NCI-H524 (cell line): Measurements from ENCODE around the gene SEPTIN2.

ENCODE experiments used
- DNase-seq, 2 experiments: peaks; one replicate each; lab custom pipeline; 2025; lab: John Stamatoyannopoulos, UW

Gene SEPTIN2

GRCh38 chr2:241350878-241351639 is 35.3 kb downstream of the SEPTIN2 start:
- peak in 1 of 2 experiments; percentile 10 for DNase-seq

GRCh38 chr2:241351640-241352031 is 35.9 kb downstream of the SEPTIN2 start:
- no peak for DNase-seq

DNA sequence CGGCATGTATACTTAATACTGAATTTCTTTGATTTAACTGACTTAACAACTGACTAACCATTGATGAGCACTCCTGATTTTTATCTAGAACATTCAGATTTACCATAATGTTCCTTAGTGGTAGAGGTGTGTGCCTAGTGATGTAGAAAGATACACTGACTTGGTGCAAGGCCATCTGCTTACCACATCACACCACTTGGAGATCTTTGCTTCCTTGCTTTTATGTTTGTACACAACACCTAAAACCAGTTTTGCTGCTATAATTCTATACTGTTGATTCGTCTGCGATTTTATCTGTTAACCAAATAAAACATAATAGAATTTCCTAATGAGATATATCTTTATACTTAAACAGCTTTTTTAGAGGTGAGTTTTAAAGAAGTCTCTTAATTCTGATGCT is 36.5 kb downstream of the SEPTIN2 start:
- DNase-seq: no peak

DNA sequence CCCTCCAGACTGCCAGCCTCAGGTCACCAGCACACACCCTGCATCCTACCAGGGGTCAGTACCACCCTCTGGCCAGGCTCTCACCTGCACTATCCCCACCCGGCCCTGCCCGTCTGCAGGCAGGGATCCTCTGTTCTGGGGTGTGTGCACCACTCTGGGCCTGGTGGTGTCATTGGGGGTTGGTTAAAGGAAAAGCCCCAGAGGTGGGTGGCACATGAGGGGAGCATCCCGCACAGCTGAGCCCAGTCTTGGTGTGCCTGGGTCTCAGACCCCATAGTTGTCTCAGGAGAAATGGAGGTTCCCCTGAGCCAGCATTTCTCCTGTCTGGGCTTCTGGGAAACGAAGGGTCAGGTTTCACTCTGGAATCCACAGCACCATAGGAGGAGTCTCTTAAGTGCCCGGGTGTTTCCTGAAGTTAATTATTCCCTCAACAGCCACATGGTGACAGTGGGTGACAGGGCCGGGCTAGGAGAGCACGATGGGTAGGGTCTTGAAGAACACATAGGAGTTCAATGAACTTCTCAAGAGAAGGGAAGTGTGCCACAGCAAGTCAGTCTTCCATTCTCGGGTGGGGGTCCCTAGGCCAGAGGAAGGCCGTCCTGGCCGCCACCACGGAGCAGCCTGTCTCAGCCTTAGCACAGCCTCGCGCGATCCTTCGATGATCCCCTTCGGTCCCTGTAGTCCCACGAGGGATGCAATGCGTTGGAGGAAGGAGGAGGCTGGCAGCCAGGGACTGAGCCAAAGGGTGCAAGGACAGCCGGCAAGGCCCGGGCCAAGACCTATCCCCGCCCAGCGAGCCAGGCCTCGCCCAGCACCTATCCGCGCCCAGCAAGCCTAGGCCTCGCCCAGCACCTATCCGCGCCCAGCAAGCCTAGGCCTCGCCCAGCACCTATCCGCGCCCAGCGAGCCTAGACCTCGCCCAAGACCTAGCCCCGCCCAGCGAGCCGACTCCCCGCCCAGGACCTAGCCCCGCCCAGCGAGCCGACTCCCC is 39.2 kb downstream of the SEPTIN2 start:
- DNase-seq: peak; percentile 7 to 51

DNA sequence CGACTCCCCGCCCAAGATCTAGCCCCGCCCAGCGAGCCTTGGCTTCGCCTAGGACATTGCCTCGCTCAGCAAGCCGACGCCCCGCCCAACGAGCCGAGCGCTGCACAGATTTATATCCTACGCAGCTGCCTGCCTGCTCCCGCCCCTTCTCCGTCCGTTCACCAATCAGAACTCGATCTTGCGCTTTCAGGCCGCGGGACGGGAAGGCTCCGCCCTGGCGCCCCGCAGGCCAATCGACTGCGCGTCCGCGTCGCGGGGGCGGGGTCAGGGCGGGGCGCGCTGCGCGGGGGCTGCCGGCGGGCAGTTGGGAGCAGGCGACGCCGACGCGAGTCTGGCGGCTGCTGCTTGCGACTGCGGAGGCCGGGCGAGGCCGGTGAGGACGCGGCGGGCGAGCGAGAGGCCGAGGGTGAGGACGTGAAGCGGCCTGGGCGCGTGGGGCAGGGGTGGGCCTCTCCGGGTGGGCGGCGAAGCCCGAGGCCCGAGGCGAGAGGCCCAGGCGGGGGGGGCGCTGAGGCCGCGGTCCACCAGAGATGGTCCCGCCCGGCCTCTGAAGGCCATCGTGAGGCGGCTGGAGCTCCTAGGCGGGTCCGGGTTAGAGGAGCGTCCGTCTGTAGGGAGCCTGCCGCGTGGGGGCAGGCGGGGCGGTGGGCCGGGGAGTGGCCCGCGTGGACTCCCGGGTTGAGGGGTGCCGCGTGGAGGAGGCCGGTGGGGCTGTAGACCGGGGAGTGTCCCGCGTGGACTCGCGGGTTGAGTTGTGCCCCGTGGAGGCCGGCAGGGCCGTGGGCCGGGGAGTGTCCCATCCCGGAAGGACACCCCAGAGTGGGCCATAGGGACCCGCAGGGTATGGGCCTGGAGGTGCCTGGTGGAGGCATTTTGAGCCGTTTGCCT is 40.5 kb downstream of the SEPTIN2 start, which contains the start of gene FARP2:
TSS of gene FARP2 (plus strand) at position 303 of the 888 bp plus-strand sequence. CDS start 16,823 bp downstream, outside the sequence.
- DNase-seq: peak; percentile 93 to 96

DNA sequence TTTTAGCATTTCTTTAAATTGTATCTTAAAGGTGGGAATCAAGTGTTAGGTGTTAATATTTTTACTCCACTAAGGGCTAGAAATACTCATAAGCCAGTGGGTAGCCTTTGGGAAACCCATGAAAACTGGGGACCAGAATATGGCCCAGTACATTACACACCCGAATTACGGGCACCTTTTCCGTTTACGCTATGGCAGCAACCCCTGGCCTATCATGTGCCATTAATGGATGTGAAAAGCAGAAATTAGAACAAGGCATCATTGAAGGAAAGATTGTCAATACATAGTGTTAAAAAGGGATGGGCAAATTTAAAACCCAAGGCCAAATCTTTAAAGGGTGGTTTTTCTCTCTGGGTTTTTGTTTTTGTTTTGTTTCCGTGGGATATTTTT is 41.1 kb downstream of the SEPTIN2 start:
- peak in 1 of 2 experiments; percentile 23 for DNase-seq

GRCh38 chr2:241357531-241357930 is 41.8 kb downstream of the SEPTIN2 start:
- DNase-seq: no peak

DNA sequence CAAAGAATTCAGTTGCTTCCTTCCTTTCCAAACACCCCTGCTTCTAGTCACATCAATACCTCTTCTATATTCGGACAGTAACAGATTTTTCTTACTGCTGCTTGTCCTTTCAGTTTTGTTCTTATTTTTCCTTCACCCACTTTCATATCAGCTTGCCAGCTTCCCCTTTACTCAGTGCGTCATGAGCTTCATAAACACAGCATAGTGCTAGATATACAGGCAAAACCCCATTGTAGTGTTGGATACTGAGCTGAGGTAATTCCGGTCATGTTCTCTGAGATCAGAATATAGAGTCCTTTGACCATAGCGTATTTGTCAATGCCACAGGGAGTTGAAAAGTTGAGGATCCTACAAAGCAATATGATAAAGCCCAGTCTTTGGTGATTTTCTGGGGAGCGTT is 42.7 kb downstream of the SEPTIN2 start:
- no peak for DNase-seq

DNA sequence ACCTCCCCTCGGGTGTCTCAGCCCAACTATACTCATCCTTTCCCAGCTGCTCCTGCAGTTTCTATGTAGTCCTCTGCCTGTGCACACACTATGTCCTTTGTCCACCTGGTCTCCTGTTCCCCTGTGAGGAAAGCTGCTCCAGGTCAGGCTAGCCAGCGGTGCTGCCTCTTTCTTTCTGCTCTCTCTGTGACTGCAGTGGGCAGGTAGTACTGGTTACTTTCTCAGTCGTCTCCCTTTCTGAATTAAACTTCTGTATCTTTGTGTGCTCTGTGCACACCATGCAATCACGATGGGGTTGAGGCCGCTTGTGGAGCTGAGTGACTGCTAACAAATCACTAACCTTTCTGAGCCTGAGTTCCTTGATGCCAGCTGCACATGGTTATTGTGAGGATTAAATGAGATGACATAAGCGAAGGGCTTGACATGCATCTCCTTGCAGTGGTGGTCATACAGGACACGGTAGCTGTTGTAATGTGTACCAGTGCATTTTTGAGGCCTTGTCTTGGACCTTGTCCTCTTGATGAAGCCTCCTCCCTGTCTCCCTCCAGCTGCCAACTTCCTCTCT is 43.8 kb downstream of the SEPTIN2 start:
- no peak for DNase-seq

DNA sequence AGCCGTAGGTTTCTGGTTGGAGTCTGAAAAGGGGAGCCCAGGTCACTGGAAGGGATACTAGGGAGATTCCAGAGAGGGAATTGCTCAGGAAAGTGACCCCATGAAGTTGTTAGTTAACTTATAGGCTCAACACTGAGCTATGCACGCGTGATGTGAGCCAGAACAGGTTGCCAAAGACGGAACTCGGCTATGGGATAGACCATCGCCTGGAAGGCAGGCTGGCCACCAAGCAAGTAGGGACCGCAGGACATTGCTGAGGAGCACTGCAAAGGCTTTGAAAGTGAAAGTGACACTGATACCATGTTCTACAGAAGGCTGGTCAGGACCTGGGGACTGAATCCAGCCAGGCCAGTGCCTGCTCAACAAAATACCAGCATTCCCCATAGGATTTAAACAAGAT is 47.7 kb downstream of the SEPTIN2 start:
- no peak for DNase-seq

GRCh38 chr2:241364781-241365180 is 49.1 kb downstream of the SEPTIN2 start:
- DNase-seq: no peak

GRCh38 chr2:241366678-241367077 is 51.0 kb downstream of the SEPTIN2 start:
- DNase-seq: no peak

DNA sequence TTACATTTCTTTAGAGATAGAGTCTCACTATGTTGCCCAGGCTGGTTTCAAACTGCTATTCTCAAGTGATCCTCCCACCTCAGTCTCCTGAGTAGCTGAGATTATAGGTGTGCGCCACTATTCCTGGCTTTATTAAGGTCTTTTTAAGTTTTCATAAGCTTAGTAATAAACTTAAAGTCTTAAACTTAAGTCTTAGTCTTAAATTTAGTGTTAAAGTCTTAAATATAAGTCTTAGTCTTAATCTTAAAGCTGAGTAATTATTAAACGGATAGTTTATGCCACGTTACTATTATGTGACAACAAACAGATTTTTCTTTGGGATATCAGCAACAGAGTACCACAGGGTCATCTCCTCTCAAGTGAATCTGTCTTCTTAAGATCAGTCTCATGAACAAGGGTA is 52.9 kb downstream of the SEPTIN2 start:
- DNase-seq: no peak

- DNase-seq: peak in 1 of 2 experiments; percentile 43
These were observed 56.8 kb downstream of the SEPTIN2 start for GRCh38 chr2:241372361-241372992.

GRCh38 chr2:241373446-241373845 is 57.7 kb downstream of the SEPTIN2 start:
- peak; percentile 80 to 92 for DNase-seq

- DNase-seq: peak in 1 of 2 experiments; percentile 7
These were observed 58.2 kb downstream of the SEPTIN2 start for GRCh38 chr2:241373906-241374305.

DNA sequence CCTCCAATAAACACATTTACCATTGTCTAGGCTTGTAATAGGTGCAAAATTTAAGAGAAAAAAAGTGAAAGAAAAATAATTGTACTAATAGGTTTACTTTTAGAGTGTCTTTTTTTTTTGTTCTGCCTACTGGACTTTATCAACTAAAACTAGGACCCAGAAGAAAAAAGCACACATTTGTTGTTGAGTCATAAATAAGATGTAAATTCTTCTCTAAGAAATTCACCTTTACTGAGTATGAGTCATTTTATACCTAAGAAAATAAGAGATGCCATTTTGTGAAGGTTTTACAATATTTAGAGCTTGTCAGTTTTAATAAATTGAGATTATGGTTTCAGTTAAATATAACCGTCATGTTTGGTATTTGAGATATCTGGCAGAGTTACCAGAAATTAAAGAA is 59.6 kb downstream of the SEPTIN2 start:
- no peak for DNase-seq

DNA sequence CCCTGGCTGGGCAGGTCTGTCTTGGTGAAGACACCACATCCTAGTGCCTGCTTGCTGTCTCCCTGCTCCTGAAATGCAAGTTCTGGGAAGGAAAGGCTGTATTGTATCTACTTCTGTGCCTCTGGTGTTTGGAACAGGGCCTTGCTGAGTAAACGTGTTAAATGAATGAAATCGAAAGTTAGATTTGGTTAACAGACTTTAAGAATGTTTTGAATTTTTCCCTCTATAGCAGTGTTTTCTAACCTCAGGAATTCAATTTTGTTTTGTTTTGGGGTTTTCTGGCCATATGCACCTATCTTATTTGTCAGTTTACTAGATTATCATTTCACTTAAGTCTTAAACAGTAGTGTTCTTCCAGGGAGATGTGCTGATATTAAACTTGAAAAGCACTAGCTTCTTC is 61.1 kb downstream of the SEPTIN2 start:
- DNase-seq: no peak

DNA sequence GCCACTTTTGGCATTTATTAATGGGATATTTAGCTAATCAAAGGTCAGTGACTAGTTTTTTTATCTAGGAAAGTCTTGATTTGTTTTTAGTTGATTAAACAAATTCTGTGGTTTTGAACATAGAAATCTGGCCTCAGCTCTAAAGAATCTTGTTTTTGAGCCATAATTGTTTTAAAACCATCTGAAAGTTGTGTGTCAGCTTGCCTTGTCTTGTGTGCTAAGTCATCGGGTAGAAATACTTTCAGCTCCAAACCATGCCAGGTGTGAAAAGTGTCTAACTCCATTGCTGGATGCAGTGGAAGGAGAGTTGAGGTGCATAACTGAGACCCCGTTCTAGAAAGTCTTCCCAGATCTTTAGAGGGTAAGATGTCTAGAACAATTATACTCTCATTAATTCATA is 63.1 kb downstream of the SEPTIN2 start:
- DNase-seq: no peak

GRCh38 chr2:241379481-241380480 is 64.1 kb downstream of the SEPTIN2 start:
- DNase-seq: no peak
